ENCODE results near the gene POLD1.

Gene POLD1

DNA sequence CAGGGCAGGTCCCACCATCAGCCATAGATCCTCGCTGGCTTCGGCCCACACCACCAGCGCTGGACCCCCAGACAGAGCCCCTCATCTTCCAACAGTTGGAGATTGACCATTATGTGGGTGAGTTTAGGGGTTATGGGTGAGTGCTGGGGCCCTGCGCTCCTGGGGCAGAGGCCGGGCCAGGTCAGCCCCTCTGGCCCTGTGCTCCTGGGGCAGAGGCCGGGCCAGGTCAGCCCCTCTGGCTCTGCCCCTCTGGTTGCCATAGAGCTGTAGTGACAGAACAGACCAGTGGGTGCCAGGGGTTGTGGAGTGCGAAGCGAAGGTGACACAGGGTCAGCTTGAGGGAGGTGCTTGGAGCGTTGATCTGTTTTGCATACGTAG, 15.2 kb downstream of the POLD1 start:
- no peak overlapping the region for H3K4me3 ChIP-seq
- TF ChIP-seq, protein P1, sequence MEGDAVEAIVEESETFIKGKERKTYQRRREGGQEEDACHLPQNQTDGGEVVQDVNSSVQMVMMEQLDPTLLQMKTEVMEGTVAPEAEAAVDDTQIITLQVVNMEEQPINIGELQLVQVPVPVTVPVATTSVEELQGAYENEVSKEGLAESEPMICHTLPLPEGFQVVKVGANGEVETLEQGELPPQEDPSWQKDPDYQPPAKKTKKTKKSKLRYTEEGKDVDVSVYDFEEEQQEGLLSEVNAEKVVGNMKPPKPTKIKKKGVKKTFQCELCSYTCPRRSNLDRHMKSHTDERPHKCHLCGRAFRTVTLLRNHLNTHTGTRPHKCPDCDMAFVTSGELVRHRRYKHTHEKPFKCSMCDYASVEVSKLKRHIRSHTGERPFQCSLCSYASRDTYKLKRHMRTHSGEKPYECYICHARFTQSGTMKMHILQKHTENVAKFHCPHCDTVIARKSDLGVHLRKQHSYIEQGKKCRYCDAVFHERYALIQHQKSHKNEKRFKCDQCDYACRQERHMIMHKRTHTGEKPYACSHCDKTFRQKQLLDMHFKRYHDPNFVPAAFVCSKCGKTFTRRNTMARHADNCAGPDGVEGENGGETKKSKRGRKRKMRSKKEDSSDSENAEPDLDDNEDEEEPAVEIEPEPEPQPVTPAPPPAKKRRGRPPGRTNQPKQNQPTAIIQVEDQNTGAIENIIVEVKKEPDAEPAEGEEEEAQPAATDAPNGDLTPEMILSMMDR (IDR thresholded peaks at IDR 0.05) = no peak
- DNase-seq (ENCODE audit: low spot score) = no peak
- H3K27ac ChIP-seq = no peak overlapping the region

DNA sequence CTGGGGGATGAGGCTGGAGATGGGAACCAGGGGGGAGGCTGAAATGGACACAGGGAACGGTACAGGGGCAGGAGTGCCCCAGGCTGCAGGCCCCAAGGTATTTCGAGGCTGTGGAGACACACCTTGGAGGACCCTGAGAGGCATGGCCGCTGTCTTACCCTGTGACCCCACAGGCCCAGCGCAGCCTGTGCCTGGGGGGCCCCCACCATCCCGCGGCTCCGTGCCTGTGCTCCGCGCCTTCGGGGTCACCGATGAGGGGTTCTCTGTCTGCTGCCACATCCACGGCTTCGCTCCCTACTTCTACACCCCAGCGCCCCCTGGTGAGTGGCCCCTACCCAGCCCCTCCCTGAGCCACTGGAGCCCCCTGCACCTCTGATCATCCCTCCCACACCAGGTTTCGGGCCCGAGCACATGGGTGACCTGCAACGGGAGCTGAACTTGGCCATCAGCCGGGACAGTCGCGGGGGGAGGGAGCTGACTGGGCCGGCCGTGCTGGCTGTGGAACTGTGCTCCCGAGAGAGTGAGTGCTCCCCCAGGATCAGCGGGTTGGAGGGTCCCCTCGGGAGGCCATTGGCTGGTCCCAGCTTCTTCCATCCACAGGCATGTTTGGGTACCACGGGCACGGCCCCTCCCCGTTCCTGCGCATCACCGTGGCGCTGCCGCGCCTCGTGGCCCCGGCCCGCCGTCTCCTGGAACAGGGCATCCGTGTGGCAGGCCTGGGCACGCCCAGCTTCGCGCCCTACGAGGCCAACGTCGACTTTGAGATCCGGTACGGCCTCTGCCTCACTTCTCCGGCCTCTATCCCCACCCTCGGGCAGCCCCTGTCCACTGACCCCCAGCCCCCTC, 17.7 kb downstream of the POLD1 start:
- DNase-seq (ENCODE audit: low spot score) = no peak
- H3K27ac ChIP-seq = no peak overlapping the region
- TF ChIP-seq, protein P1 (IDR thresholded peaks at IDR 0.05) = no peak
- H3K4me3 ChIP-seq = no peak overlapping the region

DNA sequence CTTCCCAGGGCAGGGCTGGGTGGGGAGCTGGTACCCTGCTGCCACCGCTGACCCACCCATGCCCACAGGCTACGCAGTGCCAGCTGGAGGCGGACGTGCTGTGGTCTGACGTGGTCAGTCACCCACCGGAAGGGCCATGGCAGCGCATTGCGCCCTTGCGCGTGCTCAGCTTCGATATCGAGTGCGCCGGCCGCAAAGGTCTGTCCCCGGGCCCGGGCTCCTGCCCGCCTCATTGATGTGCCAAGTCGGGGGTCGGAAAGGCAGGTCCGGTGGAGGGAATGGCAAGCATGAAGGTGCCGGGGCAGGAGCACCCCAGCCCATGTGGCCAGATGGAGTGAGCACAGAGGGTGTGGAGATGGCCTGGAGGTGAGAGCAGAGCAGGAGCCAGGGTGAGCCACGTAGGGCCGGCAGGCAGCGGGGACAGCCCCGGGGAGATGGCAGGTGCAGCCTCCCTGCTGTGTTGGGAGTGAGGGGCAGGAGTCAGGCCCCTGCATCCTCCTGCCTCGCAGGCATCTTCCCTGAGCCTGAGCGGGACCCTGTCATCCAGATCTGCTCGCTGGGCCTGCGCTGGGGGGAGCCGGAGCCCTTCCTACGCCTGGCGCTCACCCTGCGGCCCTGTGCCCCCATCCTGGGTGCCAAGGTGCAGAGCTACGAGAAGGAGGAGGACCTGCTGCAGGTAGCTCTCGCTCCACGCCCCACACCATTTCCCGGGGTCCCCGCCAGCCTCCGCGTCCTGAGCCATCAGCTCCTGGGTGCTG, 18.6 kb downstream of the POLD1 start:
- Histone ChIP-seq H3K4me3 (no peak overlapping the region), H3K27ac (no peak overlapping the region)
- TF ChIP-seq, protein P1 (IDR thresholded peaks at IDR 0.05) = no peak
- DNase-seq (ENCODE audit: low spot score) = no peak

DNA sequence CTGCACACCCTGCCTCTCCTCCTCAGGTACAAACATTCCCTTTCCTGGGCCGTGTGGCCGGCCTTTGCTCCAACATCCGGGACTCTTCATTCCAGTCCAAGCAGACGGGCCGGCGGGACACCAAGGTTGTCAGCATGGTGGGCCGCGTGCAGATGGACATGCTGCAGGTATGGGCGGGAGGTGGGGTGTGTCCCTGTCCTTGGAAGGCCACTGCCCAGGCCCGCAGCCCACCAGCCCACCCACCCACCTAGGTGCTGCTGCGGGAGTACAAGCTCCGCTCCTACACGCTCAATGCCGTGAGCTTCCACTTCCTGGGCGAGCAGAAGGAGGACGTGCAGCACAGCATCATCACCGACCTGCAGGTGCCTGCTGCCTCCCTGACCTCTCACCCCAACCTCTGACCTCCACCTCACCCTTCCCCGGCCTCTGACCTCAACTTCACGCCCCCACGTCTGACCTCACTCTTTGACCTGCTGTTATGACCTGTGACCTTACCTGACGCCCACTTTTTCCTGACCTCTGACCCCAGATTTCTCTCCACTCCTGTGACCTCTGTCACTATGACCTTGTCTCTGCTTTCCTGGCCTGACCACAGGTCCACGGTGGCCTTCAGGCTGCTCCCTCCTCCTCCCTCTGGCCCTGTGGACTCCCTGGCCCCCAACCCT, 22.1 kb downstream of the POLD1 start:
- TF ChIP-seq, protein P1 (IDR thresholded peaks at IDR 0.05) = no peak
- Histone ChIP-seq H3K27ac (no peak overlapping the region), H3K4me3 (no peak overlapping the region)
- DNase-seq (ENCODE audit: low spot score) = no peak

DNA sequence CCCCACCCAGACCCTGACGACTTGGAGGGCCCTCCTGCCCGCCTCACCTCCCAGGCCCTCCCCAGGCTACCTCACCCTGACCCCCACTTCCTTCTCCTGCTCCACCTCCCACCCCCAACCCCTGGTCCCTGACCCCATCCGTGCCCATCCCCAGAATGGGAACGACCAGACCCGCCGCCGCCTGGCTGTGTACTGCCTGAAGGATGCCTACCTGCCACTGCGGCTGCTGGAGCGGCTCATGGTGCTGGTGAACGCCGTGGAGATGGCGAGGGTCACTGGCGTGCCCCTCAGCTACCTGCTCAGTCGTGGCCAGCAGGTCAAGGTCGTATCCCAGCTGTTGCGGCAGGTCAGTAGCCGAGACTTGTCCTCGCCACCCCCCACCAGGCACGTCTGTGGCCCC, 22.7 kb downstream of the POLD1 start:
- TF ChIP-seq, protein P1 (IDR thresholded peaks at IDR 0.05) = no peak
- Histone ChIP-seq H3K27ac (no peak overlapping the region), H3K4me3 (no peak overlapping the region)
- DNase-seq (ENCODE audit: low spot score) = no peak

DNA sequence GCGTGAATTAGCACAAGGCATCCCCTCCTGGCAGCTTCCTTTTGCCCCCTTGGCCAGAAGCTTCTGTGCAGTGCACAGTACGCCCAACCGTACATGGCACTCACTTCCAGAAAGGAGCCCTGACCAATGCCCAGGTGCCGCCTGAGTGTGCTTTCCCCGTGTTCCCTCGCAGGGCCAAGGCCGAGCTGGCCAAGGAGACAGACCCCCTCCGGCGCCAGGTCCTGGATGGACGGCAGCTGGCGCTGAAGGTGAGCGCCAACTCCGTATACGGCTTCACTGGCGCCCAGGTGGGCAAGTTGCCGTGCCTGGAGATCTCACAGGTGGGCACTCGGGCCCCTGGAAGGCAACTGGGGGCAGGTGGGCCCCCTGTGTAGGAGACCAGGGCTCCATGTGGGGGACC, 25.2 kb downstream of the POLD1 start:
- DNase-seq (ENCODE audit: low spot score) = no peak
- no peak overlapping the region for H3K4me3 ChIP-seq
- H3K27ac ChIP-seq = no peak overlapping the region
- TF ChIP-seq, protein P1 (IDR thresholded peaks at IDR 0.05) = no peak

All from coronary artery (tissue), 2 donors.